Frontal cortex (tissue), 4 donors: ENCODE measurements around the gene EXOC6B. TPM values are rescaled to one million over a fixed set of nuclear protein-coding genes. Genes with fewer than 3 reads are reported as not detected.

ENCODE experiments used
- DNase-seq, 2 donors: peaks; one replicate each; pipeline ENCODE4 v3.0.0; 2012; ENCODE audit warnings: low spot score in 2 of 2
- FAIRE-seq: peaks from 2 replicates; lab custom pipeline; 2012; peaks lifted over from hg19 to GRCh38; lab: Jason Lieb, UNC
- total RNA-seq: library from RNA; depleted of rRNA; stranded (reverse); fragments of >200 nt; gene quantifications from one replicate; pipeline ENCODE4 v1.2.3, GENCODE V29; 2014
- donor health status: control.
- donor health status: control.
- donor health status: control.

The EXOC6B gene
- total RNA-seq = 232 TPM

DNA sequence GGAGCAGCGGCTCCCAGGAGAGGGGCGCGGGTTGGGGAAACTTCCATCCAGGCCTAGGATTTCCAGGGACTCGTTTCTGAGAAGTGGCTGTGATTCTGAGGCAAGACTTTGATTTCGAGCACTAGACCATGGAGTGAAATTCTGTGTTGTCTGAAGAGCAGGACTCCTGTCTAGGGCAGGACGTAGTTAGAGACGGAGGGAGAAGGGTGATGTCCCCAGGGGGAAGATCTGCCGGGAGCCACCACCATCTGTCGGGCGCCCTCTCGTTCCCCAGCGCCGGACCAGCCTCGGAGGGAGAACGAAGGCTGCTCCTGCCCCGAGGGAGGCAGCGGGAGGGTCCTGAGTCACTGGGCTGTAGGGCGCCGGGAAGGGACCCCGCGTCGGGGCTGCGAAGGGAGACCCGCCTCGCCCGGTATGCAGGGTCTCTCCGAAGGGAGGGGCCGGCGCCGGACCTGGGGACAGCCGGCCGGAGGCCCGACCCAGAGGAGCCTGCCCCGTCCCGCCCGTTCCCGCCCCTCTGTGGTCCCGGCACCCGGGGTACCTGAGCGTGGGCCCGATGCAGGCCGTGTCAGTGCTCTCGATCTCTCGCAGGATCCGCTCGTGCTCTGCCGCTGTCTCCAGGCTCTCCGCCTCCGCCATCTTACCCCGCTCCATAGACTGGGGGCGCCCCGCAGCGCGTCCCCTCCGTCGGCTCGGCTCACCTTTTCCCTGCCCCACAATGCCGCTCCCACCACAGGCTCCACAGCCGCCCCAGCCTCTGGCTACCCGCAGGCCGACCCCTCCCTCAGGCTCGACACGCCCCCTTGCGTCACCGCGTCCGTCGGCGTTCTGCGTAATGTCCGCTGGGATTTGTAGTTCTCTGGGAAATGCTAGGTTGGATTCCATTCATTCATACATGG is at the start of gene EXOC6B:
EXOC6B (minus strand) TSS at position 777 of the 899 bp plus-strand sequence.
- DNase-seq (peak; percentile 80 to 89), FAIRE-seq (no peak)

DNA sequence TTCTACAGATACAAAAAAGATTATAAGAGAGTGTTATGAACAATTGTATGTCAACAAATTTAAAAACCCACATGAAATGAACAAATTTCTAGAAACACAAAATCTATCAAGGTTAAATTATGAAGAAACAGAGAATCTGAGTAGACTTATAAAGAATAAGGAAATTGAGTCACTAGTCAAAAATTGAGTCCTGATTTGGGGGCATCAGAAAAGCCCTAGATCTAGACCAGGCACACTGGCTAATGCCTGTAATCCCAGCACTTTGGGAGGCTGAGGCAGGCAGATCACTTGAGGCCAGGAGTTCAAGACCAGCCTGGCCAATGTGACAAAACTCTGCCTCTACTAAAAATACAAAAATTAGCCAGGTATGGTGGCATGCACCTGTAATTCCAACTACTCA is 46.0 kb upstream of the EXOC6B start:
- FAIRE-seq (no peak), DNase-seq (no peak)

DNA sequence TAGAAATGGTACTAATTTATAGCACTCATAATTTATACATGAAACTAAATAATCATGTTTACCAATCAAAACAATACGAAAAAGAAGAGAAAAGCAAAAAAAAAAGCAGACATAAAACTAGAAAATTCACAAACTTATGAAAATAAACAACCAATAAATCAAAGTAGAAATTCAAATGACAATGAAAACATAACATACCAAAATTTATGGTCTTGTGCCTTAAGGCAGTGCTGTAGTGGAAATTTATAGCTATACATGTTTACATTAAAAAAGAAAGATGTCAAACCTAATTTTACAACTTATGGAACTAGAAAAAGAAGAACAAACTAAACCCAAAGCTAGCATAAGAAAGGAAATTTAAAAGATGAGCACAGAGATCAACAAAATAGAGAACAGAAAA is 45.2 kb upstream of the EXOC6B start:
- DNase-seq = no peak
- FAIRE-seq = no peak

DNA sequence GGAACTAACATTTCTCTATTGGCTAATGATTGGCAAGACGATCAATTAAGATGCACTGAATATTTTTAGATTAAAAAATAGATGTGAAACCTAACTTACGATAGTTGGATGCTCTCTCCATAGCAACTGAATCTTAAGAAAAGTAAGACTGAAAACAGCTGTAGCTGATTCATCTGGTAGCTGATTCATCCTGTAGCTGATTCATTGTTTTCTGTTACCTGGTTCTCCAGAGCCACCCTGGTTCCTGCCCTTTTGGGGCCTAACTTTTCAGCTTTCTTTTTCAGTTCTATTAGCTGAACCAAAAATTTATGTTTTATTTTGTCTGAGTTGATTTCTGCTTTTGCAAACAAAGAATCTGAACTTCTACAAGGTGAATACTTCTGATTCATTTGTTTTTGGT is 38.7 kb upstream of the EXOC6B start:
- DNase-seq = no peak
- no peak for FAIRE-seq

DNA sequence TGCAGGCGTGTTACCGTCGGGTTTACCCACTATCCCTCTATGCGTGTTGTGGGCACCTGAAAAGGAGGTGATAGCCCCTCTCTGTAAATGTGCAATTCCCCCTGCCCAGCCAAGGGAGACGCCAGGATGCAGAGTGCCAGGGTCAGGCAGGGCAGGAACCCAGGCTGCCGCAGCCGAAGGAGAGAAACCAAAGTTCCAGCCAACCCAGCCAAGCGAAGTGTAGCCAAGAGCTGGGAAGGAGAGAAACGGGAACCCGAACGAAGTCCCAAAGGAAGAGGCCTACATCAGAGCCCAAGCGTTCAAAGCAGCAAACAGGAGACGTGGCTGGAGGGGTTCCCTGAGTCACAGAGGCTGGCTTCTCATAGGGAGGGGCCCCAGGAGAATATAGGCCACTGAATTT is 37.2 kb upstream of the EXOC6B start:
- FAIRE-seq (no peak), DNase-seq (no peak)

DNA sequence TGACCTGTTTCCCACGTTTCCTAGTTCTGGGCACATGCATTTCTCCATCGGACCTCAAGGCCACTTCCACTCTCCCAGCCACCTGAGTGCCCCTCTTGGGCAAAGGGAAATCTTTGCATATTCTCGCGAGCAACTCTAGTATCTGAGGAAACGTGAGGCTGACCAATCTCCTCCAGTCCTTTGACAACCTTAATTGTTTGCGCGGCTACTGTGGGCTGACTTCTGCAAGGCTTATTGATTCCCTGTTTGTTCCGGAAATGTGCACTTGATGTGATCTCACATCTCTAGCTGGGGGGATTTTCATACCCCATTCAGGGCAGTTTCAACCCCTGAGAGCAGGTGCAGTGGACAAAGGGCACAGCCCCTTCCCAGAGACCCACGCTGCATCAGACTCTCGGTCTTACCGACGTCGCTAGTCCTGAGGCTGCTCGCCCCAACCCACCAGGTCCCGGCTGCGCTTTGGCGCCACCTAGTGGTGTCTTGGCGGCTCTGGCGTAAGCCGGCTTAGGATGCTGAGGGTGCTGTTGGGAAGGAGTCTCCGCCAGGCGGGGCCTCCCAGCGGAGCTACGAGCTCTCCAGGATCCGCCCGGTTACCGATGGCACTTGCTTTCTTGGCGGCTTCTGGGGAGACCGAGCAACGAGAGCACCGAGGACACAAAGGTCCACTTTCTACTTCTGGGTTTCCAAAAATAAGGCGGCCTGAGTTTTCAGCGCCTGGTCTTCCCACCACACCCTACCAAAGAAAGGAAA is 36.6 kb upstream of the EXOC6B start:
- FAIRE-seq = no peak
- peak; percentile 51 to 82 for DNase-seq

DNA sequence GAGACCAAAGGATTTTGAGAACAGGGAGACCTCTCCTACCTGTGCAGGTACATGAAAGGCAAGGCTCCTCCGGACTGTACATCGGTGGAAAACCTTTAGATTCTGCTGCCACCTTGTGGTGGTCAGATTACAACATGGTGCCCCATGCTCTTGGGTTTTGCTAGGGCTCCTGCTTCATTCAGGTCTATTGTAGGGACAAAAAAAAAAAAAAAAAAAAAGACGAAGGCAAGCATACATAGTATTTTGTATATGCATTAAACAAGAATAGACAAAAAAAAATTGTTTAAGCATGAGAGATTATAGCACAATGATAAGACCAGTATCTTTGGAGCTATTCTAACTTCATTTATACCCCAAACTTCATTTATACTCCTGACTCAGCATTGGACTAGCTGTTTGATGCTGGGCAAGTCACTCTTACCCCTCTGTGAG is 34.0 kb upstream of the EXOC6B start:
- DNase-seq (peak; percentile 42 to 54), FAIRE-seq (peak; percentile 43)

DNA sequence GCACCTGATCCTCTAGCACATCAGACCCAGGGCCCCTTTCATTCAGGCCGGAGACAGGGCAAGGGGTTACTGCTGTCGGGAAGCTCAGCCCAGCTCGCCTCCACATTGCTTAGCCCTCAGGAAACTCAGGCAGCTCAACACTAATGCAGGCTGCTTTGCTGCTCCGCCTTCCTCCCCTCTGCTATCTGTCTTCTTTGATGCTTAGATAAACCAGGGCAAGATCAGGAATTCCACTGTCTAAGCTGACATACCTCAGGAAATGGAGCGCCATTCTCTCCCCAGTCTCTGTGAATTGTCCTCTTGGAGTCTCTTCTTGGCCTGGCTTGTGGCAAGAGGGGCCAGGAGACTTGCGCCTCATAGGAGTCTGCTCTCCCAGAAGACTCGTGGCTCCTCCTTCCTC is 25.5 kb upstream of the EXOC6B start:
- FAIRE-seq (no peak), DNase-seq (no peak)

DNA sequence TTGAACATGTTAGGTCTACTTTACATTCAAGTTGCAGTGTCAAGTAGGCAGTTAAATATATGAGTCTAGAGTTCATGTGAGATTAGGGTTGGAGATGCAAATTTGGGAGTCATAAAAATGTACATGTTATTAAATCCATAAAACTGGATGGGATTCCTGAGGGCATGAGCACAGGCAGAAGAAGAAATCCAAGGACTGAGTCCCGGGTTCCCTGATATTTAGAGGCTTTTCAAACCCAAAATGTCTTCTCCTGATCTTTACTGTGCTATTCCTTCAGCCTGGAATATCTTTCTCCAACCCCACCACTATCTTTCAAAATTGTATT is 23.3 kb upstream of the EXOC6B start:
- DNase-seq (no peak), FAIRE-seq (no peak)

DNA sequence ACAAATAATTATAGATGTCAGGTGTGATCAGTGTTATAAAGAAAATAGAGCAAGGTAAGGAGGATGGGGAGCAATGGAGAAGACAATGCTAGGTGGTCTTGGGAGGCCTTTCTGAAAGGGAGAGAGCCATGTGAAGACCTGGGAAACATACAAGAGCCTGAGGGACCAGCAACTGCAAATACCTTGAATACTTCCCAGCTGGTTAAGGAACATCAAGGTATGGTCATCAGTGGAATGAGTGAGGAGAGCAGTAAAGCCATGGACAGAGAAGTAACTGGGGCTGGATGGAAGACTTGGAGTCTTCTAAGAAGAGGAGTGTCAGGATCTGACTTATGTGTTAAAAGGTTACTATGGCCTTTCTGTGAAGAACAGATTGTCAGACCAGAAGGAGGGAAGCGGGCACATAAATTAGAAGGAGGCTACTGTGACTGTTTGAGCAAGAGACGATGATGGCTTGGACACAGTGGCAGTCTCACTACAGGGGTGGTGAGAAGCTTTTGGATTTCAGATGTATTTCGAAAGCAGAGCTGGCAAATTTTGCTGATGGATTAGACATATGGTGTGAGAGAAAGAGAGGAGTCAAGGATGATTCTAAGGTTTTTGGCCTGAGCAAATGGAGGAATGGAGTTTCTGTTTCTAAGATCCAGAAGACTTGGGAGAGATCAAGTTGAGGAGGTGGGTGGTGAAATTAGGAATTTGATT is 22.8 kb upstream of the EXOC6B start:
- DNase-seq (no peak), FAIRE-seq (no peak)

DNA sequence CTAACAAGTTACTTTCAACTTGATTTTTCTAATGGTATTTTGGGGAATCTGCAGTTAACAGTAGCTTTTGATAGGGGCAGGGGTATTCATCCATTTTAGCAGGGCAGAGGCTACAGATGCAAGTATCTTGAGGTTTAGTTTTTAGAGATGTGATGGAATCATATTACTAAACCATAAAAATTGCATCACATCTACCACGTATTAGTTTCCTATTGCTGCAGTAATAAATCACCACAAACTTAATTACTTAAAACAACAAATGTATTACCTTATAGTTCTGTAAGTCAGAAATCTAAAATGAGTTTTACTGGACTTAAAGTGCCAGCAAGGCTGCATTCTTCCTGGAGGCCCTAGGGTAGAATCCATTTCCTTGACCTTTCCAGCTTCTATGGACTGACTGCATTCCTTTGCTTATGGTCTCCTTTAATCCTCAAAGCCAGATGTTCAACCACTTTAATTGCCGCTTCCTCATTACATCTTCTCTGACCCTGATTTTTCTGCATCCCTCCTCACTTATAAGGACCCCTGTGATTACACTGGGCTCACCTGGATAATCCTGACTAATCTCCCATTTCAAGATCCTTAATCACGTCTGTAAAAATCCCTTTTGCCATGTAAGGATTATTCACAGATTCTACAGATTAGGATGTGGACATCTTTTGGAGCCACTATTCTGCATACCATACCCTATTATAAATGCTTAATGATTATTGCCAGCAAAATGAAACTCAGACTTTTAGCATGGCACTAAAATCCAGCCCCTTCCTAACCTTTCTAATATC is 21.9 kb upstream of the EXOC6B start:
- DNase-seq = no peak
- FAIRE-seq = no peak

DNA sequence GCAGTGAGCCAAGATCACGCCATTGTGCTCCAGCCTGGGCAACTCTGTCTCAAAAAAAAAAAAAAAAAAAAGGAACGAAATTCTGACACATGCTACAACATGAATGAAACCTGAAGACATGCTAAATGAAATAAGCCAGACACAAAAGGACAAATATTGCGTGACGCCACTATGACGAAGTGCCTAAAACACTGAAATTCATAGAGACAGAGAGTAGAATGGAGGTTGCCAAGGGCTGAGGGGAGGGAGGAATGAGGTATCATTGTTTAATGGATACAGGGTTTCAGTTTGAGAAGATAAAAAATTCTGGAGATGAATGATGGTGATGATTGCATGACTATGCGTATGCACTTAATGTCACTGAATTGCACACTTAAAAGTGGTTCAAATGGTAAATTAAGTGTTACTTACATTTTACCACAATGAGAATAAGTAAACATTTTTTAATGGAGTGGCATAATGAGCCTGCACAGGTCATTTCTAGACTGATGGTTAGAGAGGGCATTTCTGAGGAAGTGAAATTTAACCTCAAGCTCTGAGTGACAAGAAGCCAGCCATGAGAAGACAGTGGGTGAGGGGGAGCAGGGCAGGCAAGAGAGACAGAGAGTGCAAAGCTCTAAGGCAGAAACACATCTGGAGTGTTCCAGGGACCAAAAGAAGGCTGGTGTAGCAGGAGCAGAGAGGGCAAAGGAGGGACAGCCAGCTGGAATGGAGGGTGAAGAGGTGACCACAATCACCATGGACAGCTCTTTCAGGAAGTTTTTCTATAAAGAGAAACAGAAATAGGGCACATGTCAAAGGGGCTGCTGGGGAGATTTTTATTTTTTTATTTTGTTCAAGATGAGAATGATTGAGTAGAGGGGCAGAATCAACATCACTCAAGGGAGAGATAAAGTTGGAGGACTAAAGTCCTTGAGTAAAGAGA is 20.6 kb upstream of the EXOC6B start:
- FAIRE-seq = no peak
- no peak for DNase-seq

DNA sequence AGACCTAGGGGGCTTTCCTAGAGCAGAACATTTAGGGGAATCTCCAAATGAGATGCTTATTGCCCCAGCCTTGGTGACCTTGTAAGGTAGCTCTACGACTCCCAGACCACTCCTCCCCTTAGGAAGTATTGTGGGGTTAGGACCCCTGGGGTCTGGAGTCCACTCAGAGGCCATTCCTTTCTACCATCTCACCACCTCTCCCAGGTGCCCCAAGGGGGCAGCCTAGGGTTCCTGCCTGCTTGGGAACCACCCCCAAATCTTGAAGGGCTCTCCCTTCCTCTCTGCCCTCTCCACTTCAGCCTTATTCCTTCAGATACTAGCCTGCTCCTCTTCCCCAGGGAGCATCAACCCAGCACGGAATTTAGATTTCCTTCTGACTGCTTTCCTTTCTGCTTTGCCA is 17.5 kb upstream of the EXOC6B start:
- no peak for FAIRE-seq
- DNase-seq = no peak

DNA sequence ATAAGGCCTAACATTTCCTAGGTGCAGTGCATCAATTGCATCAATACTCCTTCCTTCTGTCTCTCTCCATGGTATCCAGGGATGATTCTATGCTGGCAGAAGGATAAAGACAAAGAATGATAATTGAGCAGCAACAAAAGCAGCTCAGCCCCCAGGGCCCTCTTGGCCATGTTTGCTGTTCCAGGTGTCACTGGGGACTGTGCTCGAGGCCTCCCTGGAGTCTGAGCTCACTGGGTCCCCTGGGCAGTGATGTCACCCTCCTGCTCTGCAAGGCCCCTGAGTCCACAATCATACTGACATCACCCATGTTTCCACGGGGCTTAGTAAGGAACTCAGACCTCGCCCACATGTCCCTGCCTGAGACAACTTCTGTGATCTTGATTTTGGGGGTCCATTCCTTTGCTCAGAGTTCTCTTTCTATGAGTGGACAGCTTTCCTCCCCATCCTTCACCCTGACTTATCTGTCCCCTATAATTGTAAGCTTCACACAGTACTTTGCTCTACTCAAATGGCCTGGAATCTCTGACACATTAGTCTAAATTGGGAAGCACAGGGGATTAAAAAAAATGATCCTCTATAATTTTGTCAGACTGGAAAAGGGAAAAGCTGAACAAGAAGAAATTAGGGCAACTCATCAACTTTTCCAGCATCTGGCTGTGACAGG is 15.8 kb upstream of the EXOC6B start:
- no peak for FAIRE-seq
- DNase-seq = no peak

DNA sequence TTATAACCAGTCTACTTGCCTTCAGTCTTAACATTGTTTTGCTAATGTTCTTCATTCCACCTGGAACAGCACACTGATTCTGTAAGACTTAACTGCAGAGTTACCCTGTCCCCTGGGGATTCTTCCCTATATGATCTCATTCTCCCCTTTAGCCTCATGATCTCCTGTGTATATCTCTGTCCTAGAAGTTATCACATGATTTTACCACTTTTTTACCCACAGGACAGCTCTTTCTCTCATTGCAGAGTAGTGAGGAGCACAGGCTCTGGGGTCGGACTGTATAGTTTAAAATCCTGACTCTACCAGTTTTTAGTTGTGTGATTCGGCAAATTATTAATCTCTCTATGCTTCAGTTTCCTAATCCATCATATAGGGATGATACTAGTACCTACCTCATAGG is 14.2 kb upstream of the EXOC6B start:
- FAIRE-seq = no peak
- no peak for DNase-seq

DNA sequence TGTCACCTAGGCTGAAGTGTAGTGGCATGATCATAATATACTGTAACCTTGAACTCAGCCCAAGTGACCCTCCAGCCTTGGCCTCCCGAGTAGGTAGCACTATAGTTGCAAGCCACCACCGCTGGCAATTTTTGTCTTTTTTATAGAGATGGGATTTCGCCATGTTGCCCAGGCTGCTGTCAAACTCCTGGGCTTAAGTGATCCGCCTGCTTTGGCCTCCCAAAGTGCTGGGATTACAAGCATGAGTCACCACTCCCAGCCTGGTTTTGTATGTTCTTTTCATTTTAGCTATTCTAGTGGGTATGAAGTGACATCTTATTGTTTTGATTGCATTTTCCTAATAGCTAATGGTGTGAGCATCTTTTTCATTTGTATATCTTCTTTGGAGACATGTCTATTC is 11.3 kb upstream of the EXOC6B start:
- DNase-seq (no peak), FAIRE-seq (no peak)

DNA sequence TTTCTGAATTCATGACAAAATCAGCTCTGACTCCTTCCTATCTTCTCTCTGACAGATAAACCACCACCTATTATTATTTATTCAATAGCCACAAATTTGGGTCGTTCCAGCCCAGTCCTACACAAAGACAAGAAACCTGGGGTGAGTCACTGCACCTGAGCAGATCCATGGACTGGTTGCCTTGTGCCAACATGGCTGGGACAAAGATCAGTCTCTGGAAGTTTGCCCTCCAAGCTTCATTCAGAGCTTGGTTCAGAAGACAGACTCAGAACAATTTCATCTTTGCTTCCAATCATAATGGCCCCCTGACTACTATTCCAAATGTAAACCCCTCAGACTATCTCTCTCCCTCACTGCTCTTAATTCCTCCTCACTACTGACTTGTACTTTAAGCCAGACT is 9.6 kb upstream of the EXOC6B start:
- no peak for FAIRE-seq
- no peak for DNase-seq

DNA sequence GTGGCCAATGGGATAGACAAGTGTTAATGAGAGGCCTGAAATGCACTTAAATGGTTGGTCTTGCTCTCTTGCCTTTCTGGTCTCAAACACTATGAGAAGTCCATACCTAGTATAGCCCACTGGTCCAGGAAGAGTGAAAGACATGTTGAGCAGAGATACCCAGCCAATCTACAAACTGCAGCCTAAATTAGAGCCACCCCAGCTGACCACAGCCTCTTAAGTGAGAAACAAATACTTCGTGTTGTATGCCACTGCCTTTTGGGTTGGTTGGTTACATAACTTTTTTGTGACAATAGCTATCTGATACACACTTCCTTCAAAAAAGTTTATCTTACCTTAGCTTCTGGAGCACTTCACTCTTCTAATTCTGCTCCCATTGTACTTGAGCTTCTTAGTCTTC is 8.8 kb upstream of the EXOC6B start:
- DNase-seq = no peak
- FAIRE-seq = no peak
